ENCODE data around the gene CD58.

Gene CD58

DNA sequence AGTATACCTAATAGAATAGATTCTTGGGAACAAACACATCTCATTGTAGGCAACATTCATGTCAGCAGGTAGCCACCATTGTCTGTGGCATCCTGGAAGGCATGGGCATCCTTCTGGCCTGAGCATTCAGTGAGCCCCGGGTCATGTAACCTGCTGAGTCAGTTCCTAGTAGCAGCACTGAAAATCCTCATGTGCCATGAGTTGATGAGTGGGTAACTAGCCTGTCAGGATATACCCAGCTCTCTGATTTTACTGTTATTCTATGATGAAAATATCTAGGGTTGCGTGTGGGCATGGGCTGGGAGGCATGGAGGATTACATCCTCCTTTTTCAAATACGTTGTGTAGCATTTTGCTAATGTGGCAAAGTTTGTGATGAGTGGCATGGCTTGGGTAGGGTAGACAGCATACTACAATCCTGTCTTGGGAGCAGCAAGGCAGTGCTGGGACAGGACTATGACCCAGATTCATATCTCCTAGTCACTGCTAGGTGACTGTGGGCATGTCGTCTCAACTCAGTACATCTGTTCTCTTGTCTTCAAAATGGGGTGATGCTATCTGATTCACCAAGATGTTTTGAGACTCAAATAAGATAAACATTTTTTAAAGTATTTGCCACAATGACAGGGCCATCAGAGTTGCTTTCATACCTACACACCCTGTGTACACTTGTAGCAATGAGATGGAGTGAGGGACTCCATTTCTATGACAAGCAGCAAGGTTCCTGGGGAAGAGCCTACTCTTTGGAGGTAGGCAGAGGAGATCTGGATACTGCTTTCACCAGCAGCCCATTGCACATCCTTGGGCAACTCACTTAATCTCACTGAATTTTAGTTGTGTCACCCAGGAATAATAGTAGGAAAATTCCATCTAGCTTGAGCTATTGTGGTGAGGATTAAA is 62.5 kb downstream of the CD58 start:
- no peak for DNase-seq

DNA sequence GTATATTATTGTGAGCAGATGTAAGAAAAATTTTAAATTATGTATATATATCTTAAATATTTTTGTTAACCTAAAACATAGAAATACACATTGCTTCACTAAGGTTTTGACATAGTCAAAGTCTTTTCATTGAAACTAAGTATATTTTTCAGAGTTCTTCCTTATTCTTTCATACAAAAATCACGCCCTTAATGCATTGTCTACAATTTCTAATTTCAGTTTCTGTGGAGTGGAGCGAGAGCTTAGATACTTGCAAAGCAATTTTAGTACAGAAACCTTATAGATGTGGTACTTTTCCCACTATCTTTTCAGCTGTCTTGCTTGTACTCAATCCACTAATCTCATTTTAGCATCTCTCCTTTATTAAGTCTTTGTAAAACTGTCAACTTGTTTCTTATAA is 63.2 kb downstream of the CD58 start:
- no peak for DNase-seq

DNA sequence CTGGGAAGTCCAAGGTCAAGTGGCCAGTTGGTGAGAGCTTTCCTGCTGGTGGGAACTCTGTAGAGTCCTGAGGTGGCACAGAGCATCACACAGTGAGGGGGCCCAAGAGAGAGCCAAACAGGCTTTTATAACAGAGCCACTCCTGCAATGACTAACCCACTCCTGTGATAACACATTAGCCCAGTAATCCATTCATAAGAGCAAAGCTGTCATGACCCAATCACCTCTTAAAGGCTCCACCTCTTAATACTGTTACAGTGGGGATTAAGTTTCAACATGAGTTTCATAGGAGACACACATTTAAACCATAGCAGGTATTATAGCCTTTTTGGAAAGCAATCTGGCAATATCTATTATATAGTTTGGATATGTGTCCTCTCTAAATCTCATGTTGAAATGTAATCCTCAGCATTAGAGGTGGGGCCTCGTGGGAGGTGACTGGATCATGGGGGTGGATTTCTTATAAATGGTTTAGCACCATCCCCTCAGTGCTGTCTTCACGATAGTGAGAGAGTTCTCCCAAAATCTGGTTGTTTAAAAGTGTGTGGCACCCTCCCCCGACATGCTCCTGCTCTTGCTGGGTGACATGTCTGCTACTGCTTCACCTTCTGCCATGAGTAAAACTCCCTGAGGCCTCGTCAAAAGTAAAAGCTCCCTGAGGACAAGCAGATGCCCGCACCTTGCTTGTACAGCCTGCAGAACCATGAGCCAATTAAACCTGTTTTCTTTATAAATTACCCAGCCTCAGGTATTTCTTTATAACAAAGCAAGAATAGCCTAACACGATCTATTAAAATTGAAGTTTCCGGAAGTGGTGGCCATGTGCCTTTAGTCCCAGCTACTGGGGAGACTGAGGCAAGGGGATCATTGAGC is 64.5 kb downstream of the CD58 start:
- peak; percentile 18 for DNase-seq

DNA sequence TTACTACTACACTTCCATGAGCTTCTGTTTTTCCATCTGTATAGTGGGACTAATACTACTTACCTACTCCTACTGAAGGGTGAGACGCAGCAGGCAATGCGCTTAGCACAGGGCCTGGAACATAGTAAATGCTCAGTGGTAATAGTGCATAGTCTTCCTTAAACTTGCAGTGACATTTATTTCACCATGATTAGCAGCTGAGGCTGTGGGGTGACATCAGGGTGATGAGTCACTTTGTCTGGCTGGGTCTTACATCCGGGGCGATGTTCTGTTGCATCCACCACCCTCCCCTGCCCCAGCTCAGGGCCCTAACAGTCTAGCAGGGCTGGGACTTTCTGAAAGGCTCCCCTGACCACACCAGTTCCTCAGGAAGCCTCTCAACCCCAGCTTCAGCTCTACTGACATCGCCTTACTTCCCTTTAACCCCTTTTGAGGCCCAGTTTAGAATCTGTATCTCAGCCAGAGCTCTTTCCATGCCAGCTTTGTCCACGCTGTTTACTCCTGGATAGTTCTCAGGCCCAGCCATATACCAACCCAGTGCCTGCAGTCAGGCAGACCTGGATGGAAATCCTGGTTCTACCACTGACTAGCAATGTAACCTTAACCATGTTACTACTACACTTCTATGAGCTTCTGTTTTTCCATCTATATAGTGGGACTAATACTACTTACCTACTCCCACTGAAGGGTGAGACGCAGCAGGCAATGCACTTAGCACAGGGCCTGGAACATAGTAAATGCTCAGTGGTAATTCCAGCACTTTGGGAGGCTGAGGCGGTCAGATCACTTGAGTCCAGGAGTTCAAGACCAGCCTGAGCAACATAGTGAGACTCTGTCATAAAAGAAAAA is 66.3 kb downstream of the CD58 start:
- no peak for DNase-seq

DNA sequence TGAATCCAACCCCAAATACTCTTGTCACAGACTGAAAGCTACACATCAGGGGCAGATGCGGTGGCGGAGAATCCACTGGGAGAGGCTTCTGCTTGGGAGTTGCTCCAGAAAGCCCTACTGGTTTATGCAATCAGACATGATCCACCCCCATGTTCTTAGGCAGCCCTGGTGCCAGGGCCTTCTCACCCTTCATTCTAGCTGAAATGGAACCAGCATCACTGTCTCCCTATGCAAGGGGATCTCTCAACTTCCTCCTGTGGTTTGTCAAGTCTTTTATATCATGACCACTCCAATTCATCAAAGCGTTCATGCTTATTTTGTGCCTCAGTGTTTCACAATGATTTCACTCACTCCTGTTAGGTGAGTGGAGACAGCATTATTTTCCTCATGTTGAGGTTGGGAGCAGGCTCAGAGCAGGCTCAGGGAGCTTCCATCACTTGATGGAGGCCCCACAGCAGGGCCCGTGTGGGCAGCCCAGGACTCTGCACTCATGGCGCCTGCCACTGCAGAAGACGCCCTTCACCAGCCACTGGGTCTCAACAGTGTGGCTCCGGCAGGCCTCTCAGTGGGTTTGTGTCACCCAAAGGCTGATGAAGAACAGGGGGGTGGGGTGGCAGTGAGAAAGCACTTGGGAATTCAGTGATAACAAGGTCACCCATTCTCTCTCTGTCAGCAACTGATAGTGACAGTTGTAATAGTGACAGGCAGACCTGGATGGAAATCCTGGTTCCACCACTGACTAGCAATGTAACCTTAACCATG is 67.1 kb downstream of the CD58 start:
- no peak for DNase-seq

DNA sequence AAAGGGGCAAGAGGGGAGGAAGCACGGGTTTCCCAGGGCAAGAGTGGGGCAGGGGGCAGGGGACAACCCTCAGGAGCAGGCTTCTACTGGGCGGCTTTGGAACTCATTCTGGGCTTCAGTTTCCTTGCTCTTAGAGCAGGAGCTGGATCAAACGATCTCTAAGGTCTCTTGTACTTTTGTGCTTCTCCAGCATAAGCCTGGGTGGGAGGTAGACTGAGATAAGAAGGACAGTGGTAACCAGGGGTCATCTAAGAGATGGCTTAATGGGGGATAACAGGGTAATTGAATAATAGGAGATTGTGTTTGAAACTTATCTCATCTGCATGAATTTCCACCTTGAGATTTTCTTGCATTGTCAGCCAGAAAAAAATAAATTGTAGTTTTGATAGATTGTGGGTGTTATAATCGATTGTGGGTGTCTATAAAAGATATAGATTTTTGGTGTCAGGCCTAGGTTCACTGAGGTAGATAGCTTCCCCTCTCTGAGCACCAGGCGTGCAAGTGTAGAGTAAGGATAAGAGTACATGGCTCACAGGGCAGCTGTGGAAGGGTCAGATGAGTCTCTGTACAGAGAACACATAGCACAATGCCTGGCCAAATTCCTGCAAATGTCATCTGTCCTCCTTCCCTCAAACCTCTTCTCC is 68.0 kb downstream of the CD58 start:
- DNase-seq: no peak

DNA sequence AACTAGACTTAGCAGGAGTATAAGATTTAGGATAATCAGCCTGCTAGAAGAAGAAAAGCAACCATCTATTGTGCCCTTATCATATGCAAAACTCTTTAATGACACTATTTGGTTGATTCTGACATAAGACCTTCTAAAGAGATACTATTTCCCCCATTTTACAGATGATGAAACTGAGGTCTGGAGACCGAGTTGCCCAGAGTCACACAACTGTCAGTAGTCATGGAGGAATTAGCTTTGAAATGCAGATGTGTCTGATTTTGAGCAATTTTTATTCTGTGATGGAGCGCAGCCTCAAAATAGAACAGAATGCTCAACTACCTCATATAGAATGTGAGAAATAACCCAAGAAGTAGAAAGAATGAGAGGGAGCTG is 69.0 kb downstream of the CD58 start:
- no peak for DNase-seq

DNA sequence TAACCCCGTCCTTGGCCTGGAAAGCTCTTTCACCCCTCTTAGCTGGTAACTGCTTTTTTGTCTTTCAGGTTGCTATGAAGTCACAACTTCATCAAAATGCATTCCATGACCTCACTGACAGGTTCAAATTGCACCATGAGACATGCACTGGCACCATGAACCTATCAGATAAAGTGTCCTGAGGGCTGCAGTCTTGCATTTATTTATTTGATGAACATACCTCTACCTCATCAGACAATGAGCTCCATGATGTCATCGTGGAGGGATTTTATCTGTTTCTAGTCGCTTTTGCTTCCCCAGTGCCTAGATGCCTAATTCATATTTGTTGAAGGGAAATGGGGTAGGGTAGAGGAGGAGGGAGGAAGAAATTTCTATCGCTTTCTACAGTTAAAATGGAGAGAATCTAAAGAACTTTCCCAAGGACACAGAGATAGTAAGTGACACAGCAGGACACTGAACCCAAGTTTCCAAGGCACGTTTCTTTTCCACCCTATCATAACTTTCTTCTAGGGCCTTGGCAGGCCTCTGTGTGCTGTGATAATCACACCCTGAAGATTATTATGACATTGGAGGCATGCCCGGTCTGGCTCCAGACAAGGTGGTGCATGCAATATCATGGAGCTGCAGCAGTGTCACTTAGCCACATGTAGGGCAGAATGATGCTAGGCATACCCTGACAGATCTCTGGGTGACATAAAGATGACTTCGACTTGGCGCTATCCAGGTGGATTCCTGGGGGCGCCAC is 69.5 kb downstream of the CD58 start:
- no peak for DNase-seq

DNA sequence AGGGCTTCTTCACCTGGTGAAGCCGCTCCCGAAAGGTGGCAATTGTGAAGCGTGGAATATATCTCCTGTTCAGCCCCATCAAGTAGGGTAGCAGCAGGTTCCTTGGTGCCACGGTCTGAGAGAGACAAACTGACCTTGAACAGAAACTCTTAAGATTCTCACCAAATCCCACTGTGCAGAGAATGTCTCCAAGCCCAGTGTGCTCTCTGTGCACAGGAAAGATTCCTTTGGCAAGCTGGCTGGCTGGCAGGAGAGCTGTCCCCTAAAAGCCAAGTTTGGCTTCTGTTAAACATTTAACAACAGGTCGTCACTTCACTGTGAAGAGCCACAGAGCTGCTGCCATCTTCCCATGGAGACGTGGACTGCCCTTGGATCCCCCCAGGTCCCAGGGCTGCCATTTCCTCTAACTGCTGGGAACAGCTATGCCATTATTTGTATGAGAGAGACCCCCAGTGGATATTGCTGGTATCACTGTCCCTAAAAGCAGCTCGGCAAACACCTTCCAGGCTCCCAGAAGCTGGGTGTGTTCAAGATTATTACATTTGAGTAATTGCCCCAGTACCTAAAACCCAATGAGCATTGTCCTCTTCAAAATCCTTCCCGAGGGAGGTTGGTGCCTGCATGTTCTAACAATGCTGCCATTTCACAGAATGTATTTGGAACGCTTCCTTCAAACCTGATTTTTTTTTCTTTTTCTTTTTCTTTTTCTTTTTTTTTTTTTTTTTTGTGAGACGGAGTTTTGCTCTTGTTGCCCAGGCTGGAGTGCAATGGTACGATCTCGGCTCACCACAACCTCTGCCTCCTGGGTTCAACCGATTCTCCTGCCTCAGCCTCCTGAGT is 71.8 kb downstream of the CD58 start:
- DNase-seq: peak; percentile 75

DNA sequence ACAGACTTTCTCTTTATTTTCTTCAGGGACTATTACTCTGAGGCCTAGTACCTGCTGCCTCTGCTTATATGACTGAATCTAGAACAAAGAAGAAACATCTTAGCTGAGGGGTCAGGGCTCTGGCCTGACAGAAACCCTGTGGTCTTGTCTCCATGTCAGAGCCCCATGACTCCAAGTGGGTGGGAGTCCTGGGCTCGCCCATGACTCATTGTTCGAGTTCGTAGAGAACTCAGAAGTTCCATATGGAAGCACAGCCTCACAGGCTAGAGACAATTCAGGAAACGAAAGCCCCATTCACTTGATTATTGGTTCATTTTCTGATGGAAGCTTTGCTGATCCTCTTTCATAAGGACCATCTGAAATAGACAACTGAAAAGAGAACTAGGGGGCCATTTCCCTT is 73.2 kb downstream of the CD58 start:
- DNase-seq: no peak

DNA sequence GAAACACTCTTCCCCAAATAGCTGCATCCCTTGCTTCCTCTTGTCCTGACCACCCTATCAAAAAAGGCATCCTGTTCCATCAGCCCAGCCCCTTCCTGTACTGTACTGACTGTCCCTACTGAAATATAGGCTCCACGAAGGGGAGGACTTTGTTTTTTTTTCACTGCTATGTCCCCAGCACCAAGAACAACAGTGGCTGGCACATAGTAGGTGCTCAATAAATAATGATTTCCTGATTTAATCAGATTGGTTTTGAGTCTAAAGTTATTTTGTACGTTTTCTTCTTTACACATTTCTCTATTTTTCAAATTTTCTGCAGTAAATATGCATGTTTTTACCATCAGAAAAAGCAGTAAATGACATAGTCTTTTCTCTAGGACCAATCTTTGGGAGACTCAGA is 73.9 kb downstream of the CD58 start:
- DNase-seq: no peak

DNA sequence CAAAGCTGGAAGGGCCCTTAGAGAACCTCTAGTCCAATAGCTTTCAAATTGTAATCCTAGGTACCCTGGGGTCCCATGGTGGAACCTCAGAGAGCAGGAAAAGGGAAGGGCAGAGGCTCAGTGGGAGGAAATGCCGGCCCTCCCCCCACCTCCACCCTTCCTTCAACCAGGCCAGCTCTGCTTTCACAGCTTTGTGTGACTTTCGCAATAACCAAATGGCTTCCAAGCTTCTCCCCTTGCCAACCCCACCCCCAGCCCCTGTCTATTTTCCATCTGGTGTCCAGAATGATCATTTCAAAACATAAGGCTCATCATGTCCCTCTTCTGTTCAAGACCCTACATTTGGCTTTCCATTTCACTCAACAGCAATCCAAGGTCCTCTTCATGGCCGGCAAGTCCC is 74.4 kb downstream of the CD58 start:
- DNase-seq: no peak

DNA sequence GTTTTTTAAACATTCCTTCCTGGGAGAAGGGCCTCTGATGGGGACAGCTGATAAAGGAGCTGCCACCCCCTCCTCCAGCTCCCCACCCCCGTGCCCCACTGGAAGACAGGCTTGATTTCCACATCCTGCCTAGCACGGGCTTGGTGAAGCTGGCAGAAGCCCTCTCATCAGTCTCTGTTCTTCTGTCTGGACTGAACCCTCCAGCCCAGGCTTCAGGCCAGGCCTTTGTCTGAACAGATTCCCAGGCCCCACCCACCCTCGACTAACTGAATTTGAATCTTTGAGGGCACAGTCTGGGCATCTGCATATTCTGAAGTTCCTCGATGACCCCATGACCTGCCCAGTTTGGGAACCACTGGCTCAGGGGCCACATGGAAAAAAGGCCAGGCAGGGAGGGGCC is 75.3 kb downstream of the CD58 start:
- DNase-seq: no peak

DNA sequence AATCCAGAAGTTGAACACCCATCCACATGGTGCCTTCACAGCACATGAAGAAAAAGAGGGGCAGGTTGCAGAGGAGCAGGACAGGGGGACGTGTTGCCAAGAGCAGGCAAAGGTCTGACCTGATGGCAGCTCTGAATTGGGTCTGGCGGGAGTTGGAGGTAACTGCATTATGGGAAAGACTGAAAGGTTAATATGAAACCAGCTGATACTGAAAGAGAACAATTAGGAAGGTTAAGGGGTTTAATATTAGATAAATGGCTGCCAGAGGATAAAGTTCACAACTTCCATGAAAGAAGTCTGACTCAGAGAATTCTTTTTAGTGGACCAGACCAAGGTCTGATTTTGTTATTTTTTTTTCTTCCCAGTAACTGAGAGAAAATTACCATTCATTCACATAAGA is 76.1 kb downstream of the CD58 start:
- DNase-seq: no peak

DNA sequence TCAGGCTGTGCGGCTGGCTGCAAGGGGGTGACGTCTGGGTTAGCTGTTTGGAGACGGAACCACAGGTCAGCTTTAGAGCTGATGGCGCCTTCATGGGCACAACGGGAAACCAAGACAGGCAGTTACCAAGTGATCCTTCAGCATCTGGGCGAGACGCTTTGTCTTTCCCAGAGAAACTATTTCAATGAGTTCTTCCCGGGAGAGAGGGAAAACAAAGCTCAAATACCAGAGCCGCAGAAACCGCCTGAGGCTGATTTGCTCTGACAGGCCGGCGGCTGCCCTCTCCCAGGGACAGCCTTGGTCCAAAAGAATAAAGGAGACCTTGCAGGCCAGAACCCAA is 76.5 kb downstream of the CD58 start:
- DNase-seq: no peak

DNA sequence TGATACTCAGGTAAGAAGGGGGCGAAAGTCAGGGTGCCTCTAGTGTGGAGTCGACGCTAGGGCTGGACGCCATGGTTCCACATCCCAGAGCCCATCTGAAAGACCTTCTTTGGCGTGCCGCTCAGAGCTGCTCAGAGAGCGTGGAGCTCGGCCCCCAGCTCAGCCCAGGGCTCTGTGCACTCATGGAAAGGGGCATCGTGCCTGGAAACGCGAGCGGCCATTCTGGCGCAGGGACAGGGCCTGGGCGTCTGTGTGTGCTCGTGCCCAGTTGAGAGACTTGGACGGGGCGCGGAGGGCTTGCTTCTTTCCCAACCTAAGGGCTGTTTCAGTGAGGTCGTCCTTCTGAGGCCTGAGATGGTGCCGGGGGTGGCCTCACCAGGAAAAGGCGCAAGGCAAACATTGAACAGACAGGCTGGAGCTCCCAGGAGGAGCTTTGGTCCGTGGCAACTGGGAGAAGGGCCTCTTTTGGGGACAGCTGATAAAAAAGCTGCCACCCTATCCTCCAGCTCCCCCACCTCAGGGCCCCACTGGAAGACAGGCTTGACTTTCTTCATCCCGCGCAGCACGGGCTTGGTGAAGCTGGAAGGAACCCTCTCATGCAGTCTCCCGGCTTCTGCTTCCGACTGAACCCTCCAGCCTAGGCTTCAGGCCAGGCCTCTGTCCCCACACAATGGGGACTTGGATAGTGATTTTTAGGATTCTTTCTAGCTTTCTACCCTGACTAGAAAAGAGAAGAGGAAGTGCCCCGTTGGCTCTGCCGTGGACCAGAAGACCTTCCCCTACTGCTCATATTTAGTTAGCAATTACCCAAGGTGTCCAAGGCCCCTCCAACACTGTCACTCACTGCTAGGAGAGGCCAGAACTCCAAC is 77.1 kb downstream of the CD58 start:
- no peak for DNase-seq

DNA sequence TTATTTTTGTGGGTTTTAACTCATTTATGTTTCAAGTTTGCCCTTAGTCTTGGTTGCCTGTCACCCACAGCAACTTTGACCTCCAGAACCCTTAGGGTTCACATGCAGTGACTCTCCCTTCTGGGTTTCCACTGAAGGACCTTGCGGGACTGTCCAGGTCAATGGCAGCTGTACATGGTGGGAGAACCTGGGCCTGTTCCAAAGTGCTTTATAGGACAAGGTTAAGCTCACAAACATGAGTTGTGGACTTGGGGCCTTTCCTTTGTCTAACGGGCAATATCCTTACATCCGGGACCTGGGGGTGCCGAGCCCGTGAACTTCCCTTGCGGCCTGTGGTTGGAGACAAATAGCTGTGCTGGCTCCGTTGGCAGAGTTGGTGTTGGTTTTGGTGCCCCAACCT is 77.8 kb downstream of the CD58 start:
- no peak for DNase-seq

DNA sequence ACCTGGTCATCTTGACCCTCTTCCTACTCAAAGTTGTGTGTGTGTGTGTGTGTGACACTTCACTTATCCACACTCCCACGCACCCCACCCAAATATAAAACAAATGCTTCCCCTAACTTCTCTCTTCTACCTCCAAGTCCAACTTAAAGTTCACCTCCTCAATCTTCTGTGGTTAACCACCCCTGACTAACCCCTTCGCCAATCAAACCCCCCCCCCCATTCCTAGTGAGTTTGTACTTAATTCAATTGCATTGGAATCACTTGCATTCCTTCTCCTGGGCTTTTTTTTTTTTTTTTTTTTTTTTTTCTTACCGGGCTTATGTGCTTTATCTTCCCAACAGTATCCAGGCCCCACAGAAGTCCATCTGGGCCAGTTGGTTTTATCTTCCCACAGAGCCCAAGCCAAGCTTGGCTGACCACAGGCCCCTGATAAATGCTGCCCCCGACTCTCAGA is 78.4 kb downstream of the CD58 start:
- no peak for DNase-seq

DNA sequence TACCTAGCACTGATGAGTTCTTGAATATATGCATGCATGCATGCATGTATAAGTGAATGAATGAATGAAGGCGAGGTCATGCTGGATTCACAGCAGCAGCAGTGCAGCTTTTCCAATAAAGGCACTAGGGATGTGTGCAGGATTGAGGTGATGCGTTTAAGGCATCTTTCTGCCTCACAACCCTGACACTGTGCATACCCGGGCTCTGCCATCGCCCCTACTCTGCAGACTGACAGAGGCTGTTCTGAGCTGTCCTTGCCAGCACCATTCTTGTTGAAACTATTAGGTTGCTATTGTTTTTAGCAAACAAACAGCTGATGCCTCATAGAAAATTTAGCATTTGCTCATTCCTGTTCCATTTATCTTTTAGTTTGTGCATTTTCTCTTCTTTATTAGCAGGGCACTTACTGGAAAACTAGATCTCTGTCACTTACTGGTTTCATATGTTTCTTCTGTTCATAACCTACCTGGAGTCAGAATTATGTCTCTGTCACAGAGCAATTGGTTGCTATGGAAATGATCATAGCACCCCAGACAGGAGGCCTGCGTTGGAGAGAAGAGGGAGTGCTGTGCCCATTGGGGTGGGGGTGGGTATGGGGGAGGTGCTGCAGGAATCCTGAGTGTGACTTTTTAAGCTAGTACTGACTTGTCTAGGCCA is 79.0 kb downstream of the CD58 start:
- no peak for DNase-seq
